GOT3 (cell line): ENCODE measurements around the gene AHNAK2.
"Not testable (repeated sequence)": the region's sequence is repeated elsewhere in the genome, so short reads cannot be mapped to it uniquely, and the experiment has no call there.

Experiments
- DNase-seq: peaks from one replicate; lab custom pipeline; 2025; ENCODE audit warnings: mixed read lengths; lab: John Stamatoyannopoulos, UW

AHNAK2 gene

GRCh38 chr14:104927432-104927816 lies 50.8 kb downstream of the AHNAK2 start:
- no peak for DNase-seq

GRCh38 chr14:104926619-104927431 lies 51.3 kb downstream of the AHNAK2 start:
- DNase-seq = no peak

GRCh38 chr14:104925855-104926609 lies 52.1 kb downstream of the AHNAK2 start:
- DNase-seq = no peak

- no peak for DNase-seq
Measured at GRCh38 chr14:104925214-104925854, 52.8 kb downstream of the AHNAK2 start.

GRCh38 chr14:104924421-104925213 lies 53.6 kb downstream of the AHNAK2 start, which contains the start of gene PLD4:
PLD4 (plus strand) TSS chr14:104924879; CDS start chr14:104927141, 2,262 bp downstream.
- no peak for DNase-seq

- DNase-seq = no peak
Measured at GRCh38 chr14:104923640-104924420, 54.3 kb downstream of the AHNAK2 start.

- DNase-seq = no peak
Measured at GRCh38 chr14:104919993-104920315, 58.2 kb downstream of the AHNAK2 start.

- not testable (repeated sequence) for DNase-seq
Measured at GRCh38 chr14:104919152-104919992, 58.8 kb downstream of the AHNAK2 start.

- no peak for DNase-seq
Measured at GRCh38 chr14:104917993-104918392, 60.2 kb downstream of the AHNAK2 start.

- no peak for DNase-seq
Measured at GRCh38 chr14:104917116-104917515, 61.1 kb downstream of the AHNAK2 start.

GRCh38 chr14:104913435-104913834 lies 64.7 kb downstream of the AHNAK2 start:
- DNase-seq = no peak

- no peak for DNase-seq
Measured at GRCh38 chr14:104912053-104912452, 66.1 kb downstream of the AHNAK2 start.

- DNase-seq = no peak
Measured at GRCh38 chr14:104908303-104908702, 69.9 kb downstream of the AHNAK2 start.

- DNase-seq = not testable (repeated sequence)
Measured at GRCh38 chr14:104905579-104905933, 72.6 kb downstream of the AHNAK2 start.

GRCh38 chr14:104904650-104905578 lies 73.3 kb downstream of the AHNAK2 start:
- DNase-seq = not testable (repeated sequence)

GRCh38 chr14:104903990-104904389 lies 74.2 kb downstream of the AHNAK2 start:
- no peak for DNase-seq

- DNase-seq = no peak
Measured at GRCh38 chr14:104900639-104901512, 77.3 kb downstream of the AHNAK2 start.

- no peak for DNase-seq
Measured at GRCh38 chr14:104899781-104900180, 78.4 kb downstream of the AHNAK2 start.
